ENCODE data around the gene ZNF563. TPM values are rescaled to one million over a fixed set of nuclear protein-coding genes. Genes with fewer than 3 reads are reported as not detected.
"Not testable (repeated sequence)": the region's sequence is repeated elsewhere in the genome, so short reads cannot be mapped to it uniquely, and the experiment has no call there.

The ZNF563 gene
- 3.1 and 5.6 TPM in 2 replicates for total RNA-seq (2012; rRNA removed)

- H3K4me2 ChIP-seq (ENCODE audit: low read length) = peak within 1 kb of the TSS; percentile 97
- no peaks in the 10 kb centered on the region for H3K36me3 ChIP-seq (ENCODE audit: insufficient read depth, low read length)
- H3K9me3 ChIP-seq (replicated peaks; ENCODE audit: low read length) = no peaks in the 10 kb centered on the region
- no peaks in the 10 kb centered on the region for H3K27me3 ChIP-seq (ENCODE audit: control insufficient read depth, insufficient read depth, low read length)
- H3K9ac ChIP-seq (ENCODE audit: low read depth, low read length) = peak within 1 kb of the TSS; percentile 91
- H3K4me1 ChIP-seq (ENCODE audit: control insufficient read depth, insufficient read depth, low read length) = peaks cover 12% of the 10 kb centered on the region
- H3K4me3 ChIP-seq (ENCODE audit: low read length) = peak within 1 kb of the TSS; percentile 95
Observed at GRCh38 chr19:12333162-12334159, at the start of gene ZNF563. Gene ZNF563, minus strand, starts transcription at chr19:12333633. Its CDS starts 151 bp downstream, at chr19:12333482.

GRCh38 chr19:12380444-12380737, 47.0 kb upstream of the ZNF563 start:
- Histone ChIP-seq H3K9me3 (replicated peaks; ENCODE audit: low read length) (peaks cover 25% of the 10 kb centered on the region), H3K36me3 (ENCODE audit: insufficient read depth, low read length) (peaks cover 13% of the 10 kb centered on the region), H3K9ac (ENCODE audit: low read depth, low read length) (no peak overlapping the region), H3K4me1 (ENCODE audit: control insufficient read depth, insufficient read depth, low read length) (no peaks in the 10 kb centered on the region), H3K27me3 (ENCODE audit: control insufficient read depth, insufficient read depth, low read length) (no peaks in the 10 kb centered on the region), H3K4me2 (ENCODE audit: low read length) (no peak overlapping the region), H3K4me3 (ENCODE audit: low read length) (no peak overlapping the region)

GRCh38 chr19:12379732-12380443, 46.5 kb upstream of the ZNF563 start:
- Histone ChIP-seq H3K9me3 (replicated peaks; ENCODE audit: low read length) (peaks cover 25% of the 10 kb centered on the region), H3K36me3 (ENCODE audit: insufficient read depth, low read length) (peaks cover 13% of the 10 kb centered on the region), H3K4me3 (ENCODE audit: low read length) (no peak overlapping the region), H3K27me3 (ENCODE audit: control insufficient read depth, insufficient read depth, low read length) (no peaks in the 10 kb centered on the region), H3K4me2 (ENCODE audit: low read length) (no peak overlapping the region), H3K9ac (ENCODE audit: low read depth, low read length) (no peak overlapping the region), H3K4me1 (ENCODE audit: control insufficient read depth, insufficient read depth, low read length) (no peaks in the 10 kb centered on the region)

GRCh38 chr19:12374026-12374425, 40.6 kb upstream of the ZNF563 start:
- Histone ChIP-seq H3K27me3 (ENCODE audit: control insufficient read depth, insufficient read depth, low read length) (no peaks in the 10 kb centered on the region), H3K9me3 (replicated peaks; ENCODE audit: low read length) (peaks cover 4% of the 10 kb centered on the region), H3K36me3 (ENCODE audit: insufficient read depth, low read length) (no peaks in the 10 kb centered on the region), H3K4me1 (ENCODE audit: control insufficient read depth, insufficient read depth, low read length) (no peaks in the 10 kb centered on the region), H3K9ac (ENCODE audit: low read depth, low read length) (no peak overlapping the region), H3K4me3 (ENCODE audit: low read length) (no peak overlapping the region), H3K4me2 (ENCODE audit: low read length) (no peak overlapping the region)

GRCh38 chr19:12365236-12366162, 32.1 kb upstream of the ZNF563 start, which contains the start of gene ZNF442:
Gene ZNF442, minus strand, starts transcription at chr19:12365683. Its CDS starts 2,052 bp downstream, at chr19:12363631.
- H3K27me3 ChIP-seq (ENCODE audit: control insufficient read depth, insufficient read depth, low read length) = no peaks in the 10 kb centered on the region
- H3K9me3 ChIP-seq (replicated peaks; ENCODE audit: low read length) = peaks cover 5% of the 10 kb centered on the region
- no peaks in the 10 kb centered on the region for H3K36me3 ChIP-seq (ENCODE audit: insufficient read depth, low read length)
- H3K4me1 ChIP-seq (ENCODE audit: control insufficient read depth, insufficient read depth, low read length) = no peaks in the 10 kb centered on the region
- H3K4me3 ChIP-seq (ENCODE audit: low read length) = peak within 1 kb of the TSS; percentile 78
- H3K9ac ChIP-seq (ENCODE audit: low read depth, low read length) = peak within 1 kb of the TSS; percentile 91
- H3K4me2 ChIP-seq (ENCODE audit: low read length) = peak within 1 kb of the TSS; percentile 75

- Histone ChIP-seq H3K9me3 (replicated peaks; ENCODE audit: low read length) (peaks cover 5% of the 10 kb centered on the region), H3K4me2 (ENCODE audit: low read length) (peak overlapping the region; percentile 75), H3K4me3 (ENCODE audit: low read length) (peak overlapping the region; percentile 78), H3K36me3 (ENCODE audit: insufficient read depth, low read length) (no peaks in the 10 kb centered on the region), H3K4me1 (ENCODE audit: control insufficient read depth, insufficient read depth, low read length) (no peaks in the 10 kb centered on the region), H3K9ac (ENCODE audit: low read depth, low read length) (peak overlapping the region; percentile 91), H3K27me3 (ENCODE audit: control insufficient read depth, insufficient read depth, low read length) (no peaks in the 10 kb centered on the region)
Observed at GRCh38 chr19:12364391-12365235, 31.2 kb upstream of the ZNF563 start.

- not testable (repeated sequence) for H3K9me3 ChIP-seq (replicated peaks; ENCODE audit: low read length); H3K4me2 ChIP-seq (ENCODE audit: low read length); H3K36me3 ChIP-seq (ENCODE audit: insufficient read depth, low read length)
Observed at GRCh38 chr19:12362236-12362635, 28.8 kb upstream of the ZNF563 start.

GRCh38 chr19:12353375-12353774, 19.9 kb upstream of the ZNF563 start:
- Histone ChIP-seq H3K9ac (ENCODE audit: low read depth, low read length) (no peak overlapping the region), H3K27me3 (ENCODE audit: control insufficient read depth, insufficient read depth, low read length) (no peaks in the 10 kb centered on the region), H3K9me3 (replicated peaks; ENCODE audit: low read length) (peaks cover 46% of the 10 kb centered on the region), H3K36me3 (ENCODE audit: insufficient read depth, low read length) (peaks cover 20% of the 10 kb centered on the region), H3K4me1 (ENCODE audit: control insufficient read depth, insufficient read depth, low read length) (no peaks in the 10 kb centered on the region), H3K4me3 (ENCODE audit: low read length) (no peak overlapping the region), H3K4me2 (ENCODE audit: low read length) (no peak overlapping the region)

More at GRCh38 chr19:12362236-12362635, 28.8 kb upstream of the ZNF563 start:
- H3K9ac ChIP-seq (ENCODE audit: low read depth, low read length); H3K4me3 ChIP-seq (ENCODE audit: low read length); H3K4me1 ChIP-seq (ENCODE audit: control insufficient read depth, insufficient read depth, low read length); H3K27me3 ChIP-seq (ENCODE audit: control insufficient read depth, insufficient read depth, low read length): not testable (repeated sequence)

- no peak overlapping the region for H3K4me3 ChIP-seq (ENCODE audit: low read length)
- H3K4me1 ChIP-seq (ENCODE audit: control insufficient read depth, insufficient read depth, low read length) = no peaks in the 10 kb centered on the region
- H3K4me2 ChIP-seq (ENCODE audit: low read length) = no peak overlapping the region
- no peak overlapping the region for H3K9ac ChIP-seq (ENCODE audit: low read depth, low read length)
- H3K9me3 ChIP-seq (replicated peaks; ENCODE audit: low read length) = peaks cover 63% of the 10 kb centered on the region
- H3K36me3 ChIP-seq (ENCODE audit: insufficient read depth, low read length) = peaks cover 20% of the 10 kb centered on the region
- H3K27me3 ChIP-seq (ENCODE audit: control insufficient read depth, insufficient read depth, low read length) = no peaks in the 10 kb centered on the region
Observed at GRCh38 chr19:12350890-12351197, 17.4 kb upstream of the ZNF563 start.

GRCh38 chr19:12350185-12350889, 16.9 kb upstream of the ZNF563 start:
- Histone ChIP-seq H3K9me3 (replicated peaks; ENCODE audit: low read length) (peaks cover 67% of the 10 kb centered on the region), H3K9ac (ENCODE audit: low read depth, low read length) (no peak overlapping the region), H3K36me3 (ENCODE audit: insufficient read depth, low read length) (peaks cover 20% of the 10 kb centered on the region), H3K4me3 (ENCODE audit: low read length) (no peak overlapping the region), H3K27me3 (ENCODE audit: control insufficient read depth, insufficient read depth, low read length) (no peaks in the 10 kb centered on the region), H3K4me1 (ENCODE audit: control insufficient read depth, insufficient read depth, low read length) (no peaks in the 10 kb centered on the region), H3K4me2 (ENCODE audit: low read length) (no peak overlapping the region)
